GM19463 (cell line): ENCODE measurements around the gene ATP8B4.
A peak's percentile ranks its signal among the peaks of the same experiment; 100 is the strongest.
"Not testable (repeated sequence)": the region's sequence is repeated elsewhere in the genome, so short reads cannot be mapped to it uniquely, and the experiment has no call there.

ENCODE experiments used
- ATAC-seq: cut with Tn5 transposase; IDR thresholded peaks from one replicate; pipeline ENCODE4 v1.9.1; 2021; ENCODE audit warnings: mild to moderate bottlenecking, moderate library complexity; ENCODE audit not compliant: unreplicated experiment

Gene ATP8B4

DNA sequence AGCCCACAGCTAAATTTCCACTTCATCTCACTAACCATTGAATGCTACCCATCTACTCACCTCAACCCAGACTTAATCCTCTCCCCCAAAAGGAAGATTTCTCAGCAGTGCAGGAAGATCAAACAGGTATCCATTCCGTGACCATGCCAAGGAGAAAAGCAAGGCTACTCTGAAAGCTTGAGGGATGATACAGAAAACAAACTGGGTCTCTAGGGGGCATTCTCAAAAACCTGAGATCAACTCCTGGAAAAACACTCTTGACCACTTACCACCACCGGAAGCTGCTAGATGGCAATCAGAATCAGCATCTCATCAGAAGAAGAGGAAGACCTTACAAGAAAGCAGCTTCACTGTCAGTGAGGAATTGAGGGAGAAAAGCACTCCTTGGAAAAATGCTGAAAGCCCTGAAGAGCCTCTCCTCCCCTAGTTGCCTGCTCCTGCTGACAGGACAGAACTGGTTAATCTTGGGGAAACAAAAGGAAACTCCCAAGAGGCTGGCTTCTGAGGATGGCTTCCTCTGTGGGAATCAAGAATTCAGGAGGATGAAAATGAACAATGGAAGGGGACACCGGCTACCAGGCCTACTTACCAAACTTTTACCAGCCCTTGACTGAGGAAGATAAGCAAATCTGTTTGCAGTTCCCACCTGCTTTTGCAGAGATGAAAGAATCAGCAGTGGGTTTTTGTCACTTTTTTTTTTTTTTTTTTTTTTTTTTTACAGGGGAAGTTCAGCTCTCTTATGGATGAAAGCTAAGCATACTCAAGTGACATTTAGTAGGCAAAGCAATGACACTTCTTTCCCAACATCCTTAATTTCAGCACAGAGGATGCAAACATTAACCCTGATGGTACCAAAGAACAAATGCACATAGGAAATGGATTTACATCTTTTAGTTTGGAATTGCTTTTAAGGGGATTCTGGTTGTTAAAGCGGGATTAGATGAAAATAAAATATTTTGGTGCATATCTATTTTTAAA, at the start of gene ATP8B4:
ATP8B4 (minus strand) TSS at position 171 of the 978 bp plus-strand sequence. CDS start 12,267 bp downstream, outside the sequence.
- ATAC-seq = no peak

DNA sequence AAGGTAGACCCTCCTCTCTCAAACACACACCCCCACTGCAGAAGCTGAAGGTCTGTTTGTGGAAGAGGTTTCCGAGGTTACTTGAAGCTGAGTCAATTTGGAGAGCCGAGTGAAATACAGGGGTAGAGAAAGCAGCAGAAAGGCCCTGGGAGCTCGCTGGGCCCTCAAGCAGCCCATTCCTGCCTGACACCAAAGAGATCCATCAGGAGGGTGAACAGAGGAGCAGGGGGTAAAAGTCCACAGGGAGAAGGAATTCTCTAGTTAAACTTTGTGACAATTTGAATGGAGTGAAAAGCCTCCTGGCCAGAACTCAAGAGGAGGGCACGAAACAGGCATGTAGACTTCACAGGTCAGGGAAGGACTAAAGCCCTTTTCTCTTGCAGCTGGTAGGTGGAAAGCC, 49.3 kb upstream of the ATP8B4 start:
- ATAC-seq = no peak

GRCh38 chr15:50167110-50167509, 48.1 kb upstream of the ATP8B4 start:
- ATAC-seq = no peak

DNA sequence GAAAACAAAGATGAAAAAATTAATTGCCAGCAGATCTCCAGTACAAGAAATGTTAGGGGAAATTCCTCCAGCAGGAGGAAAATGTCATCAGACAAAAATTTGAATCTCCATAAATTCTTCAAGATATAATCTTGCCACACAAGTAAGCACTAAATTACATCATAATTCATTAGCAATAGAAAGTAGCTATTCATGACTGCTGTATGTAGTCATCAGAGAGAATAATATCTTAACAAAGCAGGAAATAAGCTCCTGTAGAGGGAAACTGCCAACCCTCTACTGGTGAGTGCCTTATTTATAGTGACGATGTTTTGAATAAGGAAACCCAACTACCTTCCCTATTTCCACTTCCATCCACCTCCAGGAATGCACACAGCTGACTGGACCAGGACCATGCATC, 47.2 kb upstream of the ATP8B4 start:
- ATAC-seq = no peak

DNA sequence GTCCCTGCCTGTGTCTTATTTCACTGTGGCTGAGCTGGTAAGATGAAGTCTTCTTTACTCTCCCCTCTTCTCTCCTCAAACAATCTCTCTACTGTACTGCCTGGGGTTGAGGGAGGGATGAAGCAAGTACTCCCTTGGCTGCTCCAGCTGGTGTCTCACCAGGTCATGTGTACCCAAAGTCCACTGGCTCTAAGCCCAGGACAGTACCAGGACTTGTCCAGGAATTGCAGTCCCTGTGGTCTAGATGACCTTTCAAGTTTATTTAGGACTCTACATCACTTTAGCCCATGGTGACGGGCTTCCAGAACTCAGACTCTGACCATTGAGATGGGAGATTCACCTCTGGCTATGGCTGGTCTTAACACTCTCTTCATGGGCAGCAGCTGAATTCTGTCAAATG, 45.4 kb upstream of the ATP8B4 start:
- no peak for ATAC-seq

- no peak for ATAC-seq
Measured at GRCh38 chr15:50163719-50164410, 44.8 kb upstream of the ATP8B4 start.

GRCh38 chr15:50162969-50163718, 44.1 kb upstream of the ATP8B4 start:
- ATAC-seq = no peak

GRCh38 chr15:50158236-50158635, 39.2 kb upstream of the ATP8B4 start:
- not testable (repeated sequence) for ATAC-seq

DNA sequence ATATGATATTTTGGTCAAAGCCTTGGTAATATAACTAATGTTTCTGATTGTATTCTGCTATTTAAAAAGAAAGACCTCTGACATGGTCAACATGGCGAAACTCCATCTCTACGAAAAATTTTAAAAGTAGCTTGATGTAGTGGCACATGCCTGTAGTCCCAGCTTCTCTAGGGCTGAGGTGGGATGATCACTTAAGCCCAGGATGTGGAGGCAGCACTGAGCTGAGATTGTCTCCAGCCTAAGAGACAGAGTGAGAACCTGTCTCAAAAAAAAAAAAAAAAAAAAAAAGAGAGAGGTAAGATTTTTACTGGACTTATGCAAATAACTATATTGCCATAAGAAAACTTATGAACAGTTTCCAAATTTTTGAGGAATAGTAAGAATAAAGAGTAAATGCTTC, 32.4 kb upstream of the ATP8B4 start:
- ATAC-seq = no peak

DNA sequence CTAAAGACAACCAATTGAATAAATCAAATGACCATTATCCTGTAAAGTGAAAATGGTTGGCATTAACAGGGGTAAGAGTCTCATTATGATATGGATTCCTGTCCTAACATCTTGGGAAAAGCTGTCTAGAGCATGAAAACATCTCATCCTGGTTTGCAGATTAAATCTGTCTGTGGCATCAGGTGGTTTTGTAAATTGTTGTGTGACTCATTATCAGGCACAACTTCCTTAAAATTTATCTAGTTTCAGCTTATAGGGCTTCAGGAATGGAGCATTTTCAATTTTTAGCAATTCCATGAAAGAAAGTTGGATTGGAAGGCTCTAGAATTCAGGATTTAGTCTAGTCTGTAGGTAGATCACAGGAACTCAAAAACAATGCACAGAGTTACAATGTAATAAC, 31.8 kb upstream of the ATP8B4 start:
- no peak for ATAC-seq

- ATAC-seq = peak; percentile 47
Measured at GRCh38 chr15:50150349-50150748, 31.3 kb upstream of the ATP8B4 start.

GRCh38 chr15:50149090-50149489, 30.1 kb upstream of the ATP8B4 start:
- no peak for ATAC-seq

DNA sequence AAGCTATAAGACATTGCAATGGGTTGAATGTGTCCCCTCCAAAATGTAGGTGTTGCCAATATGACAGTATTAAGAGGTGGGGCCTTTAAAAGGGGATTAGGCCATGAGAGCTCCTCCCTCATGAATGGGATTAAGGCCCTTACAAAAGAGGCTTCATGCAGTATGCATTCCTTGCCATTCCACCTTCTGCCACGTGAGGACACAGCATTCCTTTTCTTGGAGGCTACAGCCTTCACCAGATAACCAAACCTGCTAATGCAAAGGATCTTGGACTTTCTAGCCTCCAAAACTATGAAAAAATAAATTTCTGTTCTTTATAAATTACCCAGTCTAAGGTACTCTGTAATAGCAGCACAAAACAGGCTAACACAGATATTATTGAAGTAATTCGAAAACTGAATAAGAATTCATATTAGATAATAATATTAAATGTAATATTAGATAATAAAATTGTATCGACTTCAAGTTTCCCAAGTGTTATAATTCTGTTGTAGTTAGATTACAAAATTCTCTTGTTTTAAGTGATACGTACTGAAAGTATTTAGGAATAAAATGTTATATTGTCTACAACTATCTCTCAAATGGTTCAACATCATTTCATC, 29.4 kb upstream of the ATP8B4 start:
- ATAC-seq = no peak

DNA sequence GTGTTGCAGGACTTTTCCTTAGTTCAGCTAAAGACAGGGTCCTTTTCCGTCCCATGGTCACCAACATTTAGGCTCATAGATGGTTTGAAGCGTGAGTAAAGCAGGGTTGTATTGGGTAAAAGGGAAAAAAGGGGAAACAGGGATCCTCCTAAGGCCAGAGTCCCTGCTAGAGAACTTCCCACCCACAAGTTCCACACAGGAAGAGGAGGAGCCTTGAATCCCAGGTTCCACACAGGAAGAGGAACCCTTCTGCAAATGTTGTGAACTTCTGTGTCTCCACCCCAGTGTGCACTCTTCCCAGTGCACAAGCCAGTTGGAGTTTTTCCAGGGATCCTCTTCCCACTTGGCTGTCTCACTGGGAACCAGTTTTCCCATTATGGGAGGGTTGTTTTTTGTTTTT, 27.6 kb upstream of the ATP8B4 start:
- ATAC-seq = no peak

GRCh38 chr15:50145451-50145872, 26.4 kb upstream of the ATP8B4 start:
- no peak for ATAC-seq

GRCh38 chr15:50144341-50145120, 25.5 kb upstream of the ATP8B4 start:
- no peak for ATAC-seq

GRCh38 chr15:50143255-50143860, 24.3 kb upstream of the ATP8B4 start:
- no peak for ATAC-seq

- ATAC-seq = no peak
Measured at GRCh38 chr15:50141856-50142255, 22.8 kb upstream of the ATP8B4 start.

- no peak for ATAC-seq
Measured at GRCh38 chr15:50140983-50141382, 21.9 kb upstream of the ATP8B4 start.

DNA sequence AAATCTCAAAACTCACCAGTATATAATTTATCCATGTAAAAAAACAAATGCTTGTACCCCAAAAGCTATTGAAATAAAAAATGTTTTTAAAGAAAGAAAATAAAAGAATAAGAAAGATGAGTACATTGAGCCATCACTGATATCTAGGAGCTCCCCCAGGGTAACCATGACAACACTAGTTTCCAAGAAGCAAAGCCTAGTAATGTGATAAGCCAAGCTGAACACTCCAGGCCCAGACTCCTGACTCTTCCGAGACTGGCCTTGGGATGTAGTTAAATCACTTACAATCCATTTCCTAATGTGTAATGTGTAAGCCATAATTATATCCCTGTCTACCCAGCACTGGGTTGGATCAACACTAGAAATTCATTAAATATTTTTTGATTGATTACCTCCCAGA, 21.1 kb upstream of the ATP8B4 start:
- ATAC-seq = no peak
